A673 (cell line): ENCODE measurements around the gene DPF3. TPM values are rescaled to one million over a fixed set of nuclear protein-coding genes. Genes with fewer than 3 reads are reported as not detected.

Experiments
- BruUV-seq: library from RNA; stranded (reverse); fragments of 400-500 nt; replicated peaks from 2 replicates; lab custom pipeline; 2021; lab: Mats Ljungman, UMichigan
- CTCF ChIA-PET: fragments of 300-600 bp; sonication (Branson Sonifier 250); formaldehyde crosslinking; loops from one replicate; lab custom pipeline; 2022; ENCODE audit warnings: antibody characterized with exemption; lab: Charles Lee
- POLR2A ChIA-PET: fragments of 300-600 bp; sonication (Branson Sonifier 250); formaldehyde crosslinking; loops from one replicate; lab custom pipeline; 2022; ENCODE audit warnings: antibody characterized with exemption; ENCODE audit not compliant: low non-redundant PET; lab: Charles Lee
- DNase-seq: peaks from one replicate; pipeline ENCODE4 v3.0.0-alpha.2; 2015; ENCODE audit warnings: low spot score
- H3K27ac ChIP-seq: fragments of 200-600 bp; sonication (generic); 2 replicates; pipeline ENCODE4 v1.5.1; 2016; ENCODE audit warnings: mixed run types, low read depth, mild to moderate bottlenecking, mixed read lengths, antibody characterized with exemption, low read length; ENCODE audit not compliant: poor library complexity, severe bottlenecking
- H3K27me3 ChIP-seq: fragments of 200-600 bp; sonication (generic); replicated peaks from 2 replicates; pipeline ENCODE4 v1.6.1; 2017; ENCODE audit warnings: mixed run types, low read depth, mild to moderate bottlenecking, mixed read lengths, antibody characterized with exemption, low read length; ENCODE audit not compliant: insufficient read depth, poor library complexity
- H3K36me3 ChIP-seq: fragments of 200-600 bp; sonication (generic); 2 replicates; pipeline ENCODE4 v1.6.1; 2016; ENCODE audit warnings: mixed run types, mild to moderate bottlenecking, mixed read lengths, antibody characterized with exemption, low read length; ENCODE audit not compliant: insufficient read depth, poor library complexity, severe bottlenecking
- H3K4me1 ChIP-seq: fragments of 200-600 bp; sonication (generic); 2 replicates; pipeline ENCODE4 v1.6.1; 2017; ENCODE audit warnings: mixed run types, mild to moderate bottlenecking, mixed read lengths, antibody characterized with exemption, low read length; ENCODE audit not compliant: insufficient read depth, poor library complexity, severe bottlenecking
- H3K4me3 ChIP-seq: fragments of 200-600 bp; sonication (generic); 2 replicates; pipeline ENCODE4 v1.5.1; 2016; ENCODE audit warnings: low read depth, mixed run types, mild to moderate bottlenecking, mixed read lengths, low read length; ENCODE audit not compliant: poor library complexity, severe bottlenecking
- H3K9me3 ChIP-seq: fragments of 200-600 bp; sonication (generic); 2 replicates; pipeline ENCODE4 v1.6.1; 2016; ENCODE audit warnings: mixed run types, low read depth, mild to moderate bottlenecking, mixed read lengths, antibody characterized with exemption, low read length; ENCODE audit not compliant: poor library complexity, severe bottlenecking
- CTCF ChIP-seq: fragments of 300-800, 200-600 bp; sonication (generic); conservative IDR thresholded peaks from 2 replicates; pipeline ENCODE4 v1.5.1; 2017; ENCODE audit warnings: low read depth, mild to moderate bottlenecking, antibody characterized with exemption, low read length, moderate library complexity, mixed read lengths
- EZH2 ChIP-seq: fragments of 200-600 bp; sonication (generic); IDR thresholded peaks from 2 replicates; pipeline ENCODE4 v1.6.1; 2017; ENCODE audit warnings: borderline replicate concordance, low read depth, mild to moderate bottlenecking, mixed read lengths, antibody characterized with exemption, low read length; ENCODE audit not compliant: poor library complexity, severe bottlenecking
- intact Hi-C: fragments of 100-400 bp; cut with micrococcal nuclease; formaldehyde crosslinking; loops from one replicate; pipeline ENCODE4 v1.10.0; 2022; ENCODE audit not compliant: unreplicated experiment
- total RNA-seq: library from RNA; stranded (reverse); gene quantifications from 2 replicates; pipeline ENCODE4 v1.2.3, GENCODE V29; 2021

The DPF3 gene
- total RNA-seq, 1 experiment from 2014 or later, result 15.7 TPM

GRCh38 chr14:72690324-72690723 lies 203.6 kb downstream of the DPF3 start:
- Histone ChIP-seq H3K9me3 (no peaks in the 10 kb centered on the region), H3K27me3 (no peaks in the 10 kb centered on the region), H3K4me3 (no peak overlapping the region), H3K27ac (no peak overlapping the region), H3K4me1 (no peaks in the 10 kb centered on the region), H3K36me3 (no peaks in the 10 kb centered on the region)
- DNase-seq, result no peak
- CTCF ChIA-PET, result no interaction called here
- TF ChIP-seq CTCF (no peak), EZH2 (no peak)
- POLR2A ChIA-PET, result no interaction called here
- no TSS peak for BruUV-seq
- intact Hi-C loops, result no loop called here

GRCh38 chr14:72688990-72689671 lies 204.8 kb downstream of the DPF3 start:
- Histone ChIP-seq H3K9me3 (no peaks in the 10 kb centered on the region), H3K4me3 (no peak overlapping the region), H3K4me1 (no peaks in the 10 kb centered on the region), H3K27me3 (no peaks in the 10 kb centered on the region), H3K27ac (no peak overlapping the region), H3K36me3 (no peaks in the 10 kb centered on the region)
- DNase-seq, result no peak
- BruUV-seq, result no TSS peak
- CTCF ChIA-PET, result interaction anchor here (0.5 to 0.7 kb wide), 2 partner anchors 313 to 974 kb away, joined by 4 to 6 read pairs; no protein-coding TSS in a partner anchor
- intact Hi-C loops, result no loop called here
- TF ChIP-seq EZH2 (no peak), CTCF (no peak)
- POLR2A ChIA-PET, result no interaction called here

GRCh38 chr14:72686832-72687231 lies 207.1 kb downstream of the DPF3 start:
- no peak for DNase-seq
- intact Hi-C loops, result no loop called here
- TF ChIP-seq EZH2 (no peak), CTCF (no peak)
- H3K4me3 ChIP-seq, result no peak overlapping the region
- POLR2A ChIA-PET, result no interaction called here
- CTCF ChIA-PET, result no interaction called here
- H3K9me3 ChIP-seq, result no peaks in the 10 kb centered on the region
- BruUV-seq, result no TSS peak
- no peaks in the 10 kb centered on the region for H3K27me3 ChIP-seq
- H3K4me1 ChIP-seq, result no peaks in the 10 kb centered on the region
- no peak overlapping the region for H3K27ac ChIP-seq
- H3K36me3 ChIP-seq, result no peaks in the 10 kb centered on the region
